K562 (cell line): ENCODE measurements around the gene DAPK1. TPM values are rescaled to one million over a fixed set of nuclear protein-coding genes. Genes with fewer than 3 reads are reported as not detected.

ENCODE experiments used
- MAFG ChIP-seq: fragments of 450-650 bp; conservative IDR thresholded peaks from 2 replicates; pipeline ENCODE4 v1.6.1; 2016; ENCODE audit warnings: missing genetic modification characterization, missing compliant biosample characterization
- NBN ChIP-seq: fragments of 450-650 bp; IDR thresholded peaks from 2 replicates; pipeline ENCODE4 v1.6.1; 2016; ENCODE audit warnings: low read depth, mild to moderate bottlenecking
- NR2F6 ChIP-seq: fragments of 450-650 bp; formaldehyde crosslinking; IDR thresholded peaks from 2 replicates; pipeline ENCODE4 v1.4.0; 2020; ENCODE audit warnings: mild to moderate bottlenecking
- POLR2B ChIP-seq: fragments of 450-650 bp; IDR thresholded peaks from 2 replicates; pipeline ENCODE4 v1.6.1; 2018; ENCODE audit warnings: low read depth; ENCODE audit not compliant: partially characterized antibody
- PRPF4 ChIP-seq: fragments of 200-400 bp; formaldehyde crosslinking; IDR thresholded peaks from one replicate; pipeline ENCODE4 v1.6.1; 2017; ENCODE audit warnings: low read length, low read depth, mild to moderate bottlenecking; ENCODE audit not compliant: insufficient read depth, poor library complexity, severe bottlenecking
- SIX5 ChIP-seq, 2 experiments: IDR thresholded peaks; 2 replicates each; pipeline ENCODE4 v1.6.1; 2011; ENCODE audit warnings: low read length in 2 of 2, borderline replicate concordance in 1 of 2, low read depth in 1 of 2, mild to moderate bottlenecking in 1 of 2, moderate library complexity in 1 of 2; ENCODE audit not compliant: insufficient read depth in 1 of 2
- STAT5A ChIP-seq: IDR thresholded peaks from 2 replicates; pipeline ENCODE4 v1.6.1; 2012; ENCODE audit warnings: low read length, inconsistent platforms, borderline replicate concordance
- TRIM24 ChIP-seq, 2 experiments: fragments of 450-650 bp; IDR thresholded peaks; 2 replicates each; pipeline ENCODE4 v1.6.1; 2016
- ZBTB40 ChIP-seq, 2 experiments: fragments of 450-650 bp in 1 of 2; sonication (generic) in 1 of 2; formaldehyde crosslinking in 1 of 2; IDR thresholded peaks; 2 replicates each; pipeline versions ENCODE4 v1.7.1 to v1.9.0; 2016 to 2022; ENCODE audit warnings: inconsistent platforms in 1 of 2, mild to moderate bottlenecking in 1 of 2, missing genetic modification reagents in 1 of 2
- ZC3H11A ChIP-seq: IDR thresholded peaks from 2 replicates; pipeline ENCODE4 v1.6.1; 2012; ENCODE audit warnings: low read depth, low read length, improper control_type of control experiment
- ZFP1 ChIP-seq: fragments of 450-650 bp; formaldehyde crosslinking; IDR thresholded peaks from 2 replicates; pipeline ENCODE4 v1.4.0; 2020; ENCODE audit warnings: mild to moderate bottlenecking, mixed read lengths
- ZFPM2 ChIP-seq: fragments of 250-450 bp; sonication (Bioruptor Pico); IDR thresholded peaks from 2 replicates; pipeline ENCODE4 v1.5.1; 2022; ENCODE audit warnings: mild to moderate bottlenecking
- ZNF224 ChIP-seq: sonication (generic); formaldehyde crosslinking; IDR thresholded peaks from 2 replicates; pipeline ENCODE4 v1.8.0; 2022; ENCODE audit warnings: mild to moderate bottlenecking, missing genetic modification reagents
- ZNF512 ChIP-seq: IDR thresholded peaks from 2 replicates; pipeline ENCODE4 v1.6.1; 2016; ENCODE audit warnings: missing genetic modification characterization, missing compliant biosample characterization
- ZNF586 ChIP-seq: fragments of 450-650 bp; formaldehyde crosslinking; conservative IDR thresholded peaks from 2 replicates; pipeline ENCODE4 v1.4.0; 2020; ENCODE audit warnings: mild to moderate bottlenecking, moderate library complexity
- ZNF695 ChIP-seq: fragments of 450-650 bp; formaldehyde crosslinking; IDR thresholded peaks from 2 replicates; pipeline ENCODE4 v1.4.0; 2020; ENCODE audit warnings: mild to moderate bottlenecking, moderate library complexity
- ZNF76 ChIP-seq: fragments of 250-450 bp; sonication (Bioruptor Pico); IDR thresholded peaks from 2 replicates; pipeline ENCODE4 v1.4.0; 2020; ENCODE audit warnings: mild to moderate bottlenecking, moderate library complexity, borderline replicate concordance
- ZNF778 ChIP-seq: fragments of 450-650 bp; formaldehyde crosslinking; IDR thresholded peaks from 2 replicates; pipeline ENCODE4 v1.4.0; 2020; ENCODE audit warnings: mild to moderate bottlenecking, moderate library complexity
- polyA plus RNA-seq, 8 experiments: library from polyadenylated mRNA; depleted of rRNA in 4 of 8; stranded (reverse) in 5 of 8; unstranded in 3 of 8; fragments of >200 nt; fragmentation: Nextera tagmentation in 2 of 8; fragmentation: Illumina TruSeq in 1 of 8; extraction: Ambion mirVana in 2 of 8; extraction: Trizol in 1 of 8; gene quantifications; 2 replicates each; pipeline versions ENCODE4 v1.2.1 to v1.2.3, GENCODE V29; 2011 to 2014; ENCODE audit warnings: inconsistent platforms in 1 of 8, missing spikeins in 1 of 8
- total RNA-seq, 7 experiments: library from RNA; depleted of rRNA in 6 of 7; stranded (reverse); fragments of >200 nt in 6 of 7; fragmentation: Illumina TruSeq in 2 of 7; extraction: Trizol in 2 of 7; gene quantifications; 2 replicates each; pipeline versions ENCODE4 v1.2.1 to v1.2.3, GENCODE V29; 2011 to 2021; ENCODE audit warnings: low replicate concordance in 1 of 7

DAPK1 gene
- total and polyA plus RNA-seq, 9 of the 15 experiments (the other 6 are each of a cell fraction or from before 2014, with no cell fraction given): 1.7 to 26.4 (median 15.8) TPM

- TF ChIP-seq ZNF695 (CRISPR knock-in tag): no peak
- no peak for TF ChIP-seq PRPF4
- peak; percentile 98 for TF ChIP-seq MAFG (tag)
- no peak for TF ChIP-seq ZNF76 (CRISPR knock-in tag)
- no peak for TF ChIP-seq ZNF586 (CRISPR knock-in tag)
- TF ChIP-seq POLR2B: peak; percentile 46
- peak; percentile 55; the same call in 1 of the 2 replicates for TF ChIP-seq ZBTB40 (IDR thresholded peaks at IDR 0.05)
- no peak for TF ChIP-seq ZBTB40 (CRISPR knock-in tag; IDR thresholded peaks at IDR 0.05)
- no peak for TF ChIP-seq ZNF224 (CRISPR knock-in tag)
- TF ChIP-seq ZFP1 (CRISPR knock-in tag): no peak; the same call in 1 of the 2 replicates
- peak; percentile 59 to 80; a peak in 3 of 4 replicates for TF ChIP-seq TRIM24 (IDR thresholded peaks at IDR 0.05)
- TF ChIP-seq STAT5A: no peak; the same call in 1 of the 2 replicates
- no peak for TF ChIP-seq SIX5 (IDR thresholded peaks at IDR 0.05; ENCODE audit: borderline replicate concordance in 1 of 2, insufficient read depth in 1 of 2, low read depth in 1 of 2, low read length in 2 of 2)
- no peak for TF ChIP-seq ZC3H11A
- TF ChIP-seq NBN: peak; percentile 80; the same call in 1 of the 2 replicates
- TF ChIP-seq NR2F6 (CRISPR knock-in tag): no peak
- no peak for TF ChIP-seq ZNF512 (tag)
- no peak for TF ChIP-seq ZFPM2
- no peak for TF ChIP-seq ZNF778
Observed at GRCh38 chr9:87713278-87713987, 215.8 kb downstream of the DAPK1 start (continued).
